Activated CD8-positive, alpha-beta memory T cell treated with anti-CD3 and anti-CD28 coated beads for 48 hours (primary cell): ENCODE measurements around the gene DOCK1.

ENCODE experiments used
- DNase-seq, 3 experiments: peaks; one replicate each; pipeline ENCODE4 v3.0.0-alpha.2; 2020; ENCODE audit warnings: low read depth in 2 of 3, low spot score in 2 of 3

The DOCK1 gene

DNA sequence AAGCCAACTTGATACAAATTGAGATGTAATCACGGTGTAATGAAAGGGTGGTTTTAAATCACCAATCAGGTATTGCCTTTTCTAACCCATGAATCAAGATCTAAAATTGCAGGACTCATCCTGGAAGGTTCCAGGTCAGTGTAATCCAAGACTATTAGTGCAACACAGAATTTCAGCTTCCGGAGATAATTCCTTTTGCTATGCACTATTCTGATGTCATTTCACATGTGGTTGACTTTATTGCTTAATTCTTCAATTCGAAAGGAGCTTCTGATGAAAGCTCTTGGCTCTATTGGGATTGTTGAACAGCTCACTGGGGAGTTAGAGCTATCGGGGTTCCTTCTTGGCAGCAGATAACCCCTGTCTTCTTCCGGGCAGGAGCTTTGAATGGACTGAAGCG is 438.6 kb downstream of the DOCK1 start:
- DNase-seq: no peak

DNA sequence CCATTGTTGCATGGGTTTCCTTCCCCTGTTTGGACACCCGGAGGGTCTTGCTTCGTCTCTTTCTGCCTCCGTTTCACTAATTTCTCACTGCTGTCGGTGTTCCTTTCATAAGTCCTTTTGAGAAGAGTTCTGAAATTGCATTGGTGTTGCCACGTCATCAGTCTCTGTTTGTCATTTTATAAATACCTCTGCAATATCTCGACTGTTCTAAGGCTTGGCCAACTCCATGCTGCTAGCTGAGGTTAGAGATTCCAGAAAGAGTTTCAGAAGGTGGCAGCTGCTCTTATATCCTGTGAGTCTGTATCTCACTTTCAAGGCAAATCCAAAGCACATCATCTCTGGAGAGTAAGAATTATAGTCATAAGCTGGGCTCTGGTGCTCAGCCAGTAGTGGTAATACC is 439.1 kb downstream of the DOCK1 start:
- DNase-seq: no peak

- no peak for DNase-seq
These were observed 440.2 kb downstream of the DOCK1 start for GRCh38 chr10:127345231-127345965.

- DNase-seq: no peak
These were observed 441.4 kb downstream of the DOCK1 start for GRCh38 chr10:127346604-127347003.

DNA sequence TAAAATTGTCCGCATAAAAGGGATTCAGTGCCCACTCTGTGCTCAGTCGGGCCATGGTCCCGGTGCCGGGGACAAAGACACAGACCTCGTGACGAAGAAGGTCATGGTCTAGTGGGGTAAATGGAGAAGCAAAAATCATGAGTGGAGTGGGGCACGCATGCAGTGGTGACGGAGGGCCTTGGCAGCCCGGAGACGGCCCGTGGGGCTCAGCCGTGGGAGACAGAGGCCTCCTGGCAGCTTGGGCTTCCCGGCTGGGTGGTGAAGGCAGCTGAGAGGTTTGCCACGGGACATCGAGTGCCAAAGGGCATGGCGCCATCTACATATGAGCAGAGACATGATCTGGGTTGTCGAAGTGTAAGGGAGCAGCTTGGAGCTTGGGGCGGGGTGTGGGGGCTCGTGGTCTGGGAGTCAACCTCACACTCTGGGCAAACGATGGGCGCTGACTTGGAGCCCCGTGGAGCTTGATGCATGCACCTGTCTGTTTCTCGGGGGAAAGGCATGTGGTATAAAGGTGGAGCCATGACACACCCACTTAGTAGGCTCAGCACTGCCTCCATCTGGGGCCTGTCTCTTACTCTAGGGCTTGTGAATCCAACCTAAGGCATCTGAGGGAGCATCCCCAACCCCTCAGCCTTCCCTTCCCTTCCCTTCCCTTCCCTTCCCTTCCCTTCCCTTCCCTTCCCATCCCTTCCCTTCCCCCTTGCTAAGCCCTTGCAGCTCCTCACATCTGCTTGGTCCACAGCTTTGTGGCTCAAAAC is 442.2 kb downstream of the DOCK1 start:
- DNase-seq: no peak

DNA sequence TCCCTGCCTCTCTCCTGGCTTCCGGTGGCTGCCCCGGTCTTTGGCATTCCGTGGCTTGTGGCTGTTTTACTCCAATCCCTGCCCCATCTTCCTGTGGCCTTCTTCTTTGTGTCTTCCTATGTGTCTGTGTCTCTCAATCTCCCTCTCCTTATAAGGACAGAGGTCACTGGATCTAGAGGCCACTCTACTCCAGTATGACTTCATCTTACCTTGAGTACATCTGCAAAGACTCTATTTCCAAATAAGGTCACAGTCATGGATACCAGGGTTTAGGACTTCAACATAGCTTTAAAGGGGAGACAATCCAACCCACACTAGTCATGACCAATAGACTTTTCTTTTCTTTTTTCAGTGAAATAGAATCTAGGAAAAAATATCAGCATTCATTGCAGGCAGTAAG is 444.5 kb downstream of the DOCK1 start:
- DNase-seq: no peak

DNA sequence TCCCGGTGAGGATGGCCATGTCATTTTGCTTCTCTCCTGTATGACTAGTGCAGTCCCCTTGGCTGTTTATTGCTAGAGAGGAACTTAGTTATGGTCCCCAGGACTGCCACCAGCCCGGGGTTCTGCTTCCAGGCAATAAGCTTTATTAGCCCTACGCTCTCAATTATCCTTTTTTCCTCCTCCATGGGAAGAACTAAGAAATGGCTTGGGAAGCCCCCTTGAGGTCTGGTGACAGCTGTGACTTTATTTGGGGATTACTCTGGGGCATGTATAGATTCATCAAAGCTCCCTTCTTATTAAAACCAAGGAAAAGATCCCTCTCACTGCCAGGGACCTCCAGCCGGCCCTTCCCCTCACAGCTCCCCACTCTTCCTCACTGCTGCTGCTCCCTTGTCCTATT is 446.3 kb downstream of the DOCK1 start:
- no peak for DNase-seq

DNA sequence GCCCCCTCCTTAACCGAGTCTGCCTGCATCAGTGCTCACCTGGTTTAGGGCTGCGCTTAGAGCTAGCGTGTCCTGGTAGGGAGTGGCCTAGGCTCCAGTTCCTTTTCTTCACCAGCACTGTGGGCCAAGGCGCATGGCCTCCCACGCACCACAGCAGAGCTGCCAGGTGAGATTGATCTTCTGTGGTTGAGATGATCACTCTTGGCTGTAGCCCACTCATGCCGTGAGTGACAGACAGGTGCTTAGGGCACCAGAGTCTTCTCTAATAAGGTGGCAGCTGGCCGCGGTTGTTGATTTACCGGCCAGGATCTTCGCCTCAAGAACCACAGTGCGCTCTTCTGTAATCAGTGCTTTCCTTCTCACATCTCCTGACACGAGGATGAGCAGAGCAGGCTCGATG is 448.3 kb downstream of the DOCK1 start:
- no peak for DNase-seq

DNA sequence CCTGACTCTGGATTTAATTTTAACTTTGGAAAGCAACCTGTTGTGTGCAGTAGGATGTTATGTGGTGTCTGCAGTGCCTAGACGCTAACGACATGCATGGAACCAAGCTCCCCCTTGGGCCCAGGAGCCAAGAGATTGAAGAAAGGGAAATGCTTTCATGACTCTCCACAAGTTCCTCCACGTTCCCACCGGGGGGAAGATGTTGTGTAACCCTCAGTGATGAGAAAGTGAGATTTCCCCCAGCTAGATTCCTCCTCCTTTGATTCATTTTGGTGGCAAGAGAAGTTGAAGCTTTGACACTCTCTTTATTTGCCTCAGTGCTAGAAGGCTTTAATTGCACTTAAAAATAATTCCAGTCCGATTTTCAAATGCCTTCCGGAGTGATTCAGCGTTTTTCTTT is 449.0 kb downstream of the DOCK1 start:
- no peak for DNase-seq

DNA sequence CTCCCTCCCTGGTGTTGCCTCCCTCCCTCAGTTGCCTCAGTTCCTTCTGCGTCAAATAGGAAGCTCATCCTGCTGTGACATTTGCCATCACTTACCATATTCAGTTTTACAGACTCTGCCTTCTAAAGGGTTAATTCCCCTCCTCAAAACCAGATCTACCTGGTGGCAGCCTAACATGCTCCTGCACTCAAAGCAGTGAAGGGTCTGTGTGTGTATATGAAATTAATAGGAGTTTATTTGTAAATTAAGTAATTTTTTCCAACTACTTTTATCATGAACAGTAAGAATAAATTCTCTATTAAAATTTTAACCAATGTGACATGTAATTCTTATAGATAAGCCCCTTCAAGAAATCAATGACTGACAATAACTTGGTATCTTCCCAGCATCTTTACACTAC is 449.8 kb downstream of the DOCK1 start:
- DNase-seq: no peak

GRCh38 chr10:127356360-127356759 is 451.1 kb downstream of the DOCK1 start:
- DNase-seq: no peak

DNA sequence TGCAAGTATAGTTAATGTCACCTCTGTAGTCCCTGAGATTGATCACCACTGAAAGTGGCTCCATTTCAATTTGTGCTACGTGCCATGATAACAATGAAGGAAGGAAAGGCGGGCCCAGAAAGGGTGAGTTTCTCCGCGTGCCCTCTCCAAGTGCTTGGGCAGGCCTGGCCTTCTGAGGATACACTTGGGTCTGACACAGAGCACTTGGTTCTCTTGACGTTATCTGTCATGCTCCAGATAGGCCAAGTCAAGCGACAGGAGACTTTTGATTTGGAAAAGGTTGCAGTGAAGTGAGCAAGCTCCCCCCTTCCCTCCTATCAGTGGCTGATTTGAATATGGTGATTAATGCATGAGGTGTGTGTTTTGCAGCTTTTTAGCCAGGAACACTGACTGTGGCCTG is 452.0 kb downstream of the DOCK1 start:
- no peak for DNase-seq

DNA sequence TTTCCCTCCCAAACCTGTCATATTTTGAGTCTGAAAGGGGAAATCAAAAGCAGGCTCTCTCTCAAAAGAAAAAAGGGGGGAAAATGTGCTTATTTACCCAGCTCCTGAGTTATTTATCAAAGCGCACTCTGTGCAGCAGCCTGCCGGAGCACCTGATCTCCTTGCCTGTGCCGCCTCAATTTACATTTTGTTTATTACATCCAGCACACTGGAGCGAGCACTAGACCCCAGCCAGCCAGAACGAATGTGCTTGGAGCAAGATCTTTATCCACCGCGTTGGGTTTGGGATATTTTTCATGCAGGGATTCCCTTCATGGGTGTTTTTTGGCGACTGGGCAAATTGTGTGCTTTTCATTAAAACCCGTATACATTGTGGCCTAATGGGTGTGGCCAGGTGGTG is 453.1 kb downstream of the DOCK1 start:
- DNase-seq: no peak

DNA sequence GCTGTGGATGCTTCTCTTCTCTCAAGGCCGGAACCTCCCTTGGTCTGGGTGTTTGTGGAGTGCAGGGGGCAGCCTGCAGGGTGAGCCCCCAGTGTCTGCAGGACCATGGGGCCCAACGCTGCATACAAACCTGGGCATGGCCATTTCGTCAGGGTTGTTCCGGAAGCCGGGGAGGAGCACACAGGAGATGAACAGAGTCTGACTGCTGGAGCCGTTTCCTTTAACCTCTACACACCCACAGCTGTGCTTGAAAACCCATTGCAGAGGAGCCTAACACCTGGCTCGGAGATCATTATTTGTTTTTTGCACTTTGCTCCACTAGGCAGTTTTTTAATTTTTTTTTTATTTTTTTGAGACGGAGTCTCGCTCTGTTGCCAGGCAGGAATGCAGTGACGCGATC is 458.8 kb downstream of the DOCK1 start:
- DNase-seq: no peak

GRCh38 chr10:127368101-127368500 is 462.9 kb downstream of the DOCK1 start:
- DNase-seq: no peak

DNA sequence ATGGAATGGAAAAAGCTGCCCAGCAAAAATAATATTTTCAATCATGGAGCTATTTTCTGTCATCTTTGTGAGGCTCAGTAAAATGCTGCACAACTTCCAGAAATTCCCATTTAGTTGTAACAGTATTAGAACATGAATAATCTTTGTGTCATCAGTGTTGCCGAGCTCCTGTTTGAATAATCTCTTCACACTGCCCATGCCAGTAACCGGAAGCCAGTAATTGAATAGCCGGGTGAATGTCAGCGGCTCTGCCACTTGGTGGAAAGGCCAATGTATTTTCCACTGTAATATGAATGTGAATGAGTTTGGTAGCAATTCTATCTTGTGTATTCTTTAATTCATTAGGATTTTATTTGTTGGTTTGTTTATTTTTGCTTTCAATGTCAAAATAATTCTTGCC is 463.7 kb downstream of the DOCK1 start:
- no peak for DNase-seq

GRCh38 chr10:127370601-127371000 is 465.4 kb downstream of the DOCK1 start:
- DNase-seq: no peak

GRCh38 chr10:127372361-127372760 is 467.1 kb downstream of the DOCK1 start:
- no peak for DNase-seq

- DNase-seq: no peak
These were observed 468.9 kb downstream of the DOCK1 start for GRCh38 chr10:127374074-127374680.

- DNase-seq: no peak
These were observed 469.7 kb downstream of the DOCK1 start for GRCh38 chr10:127374901-127375300.

- DNase-seq: no peak
These were observed 470.2 kb downstream of the DOCK1 start for GRCh38 chr10:127375461-127375860.

DNA sequence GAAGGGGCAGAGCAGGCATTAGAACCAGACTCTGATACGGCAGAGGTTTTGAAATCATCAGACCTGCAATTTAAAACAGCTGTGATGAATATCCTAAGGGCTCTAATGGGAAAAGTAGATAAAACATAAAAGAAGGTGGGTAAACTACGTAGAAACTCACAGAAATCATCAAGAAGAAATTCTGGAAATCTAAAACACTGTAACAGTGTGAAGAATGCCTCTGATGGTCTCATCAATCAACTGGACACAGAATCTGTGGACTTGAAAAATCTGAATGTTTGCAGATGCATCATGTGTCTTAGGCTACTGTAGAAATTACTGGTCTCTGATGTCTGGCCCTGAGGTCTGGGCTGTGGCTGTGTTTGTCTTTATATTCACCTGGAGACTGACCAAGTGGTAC is 470.8 kb downstream of the DOCK1 start:
- DNase-seq: no peak
